GM21576 (cell line): ENCODE measurements around the gene TOP2B.

Source experiments
- ATAC-seq: cut with Tn5 transposase; IDR thresholded peaks from one replicate; pipeline ENCODE4 v1.9.1; 2021; ENCODE audit warnings: mild to moderate bottlenecking, moderate library complexity; ENCODE audit not compliant: unreplicated experiment

TOP2B gene

DNA sequence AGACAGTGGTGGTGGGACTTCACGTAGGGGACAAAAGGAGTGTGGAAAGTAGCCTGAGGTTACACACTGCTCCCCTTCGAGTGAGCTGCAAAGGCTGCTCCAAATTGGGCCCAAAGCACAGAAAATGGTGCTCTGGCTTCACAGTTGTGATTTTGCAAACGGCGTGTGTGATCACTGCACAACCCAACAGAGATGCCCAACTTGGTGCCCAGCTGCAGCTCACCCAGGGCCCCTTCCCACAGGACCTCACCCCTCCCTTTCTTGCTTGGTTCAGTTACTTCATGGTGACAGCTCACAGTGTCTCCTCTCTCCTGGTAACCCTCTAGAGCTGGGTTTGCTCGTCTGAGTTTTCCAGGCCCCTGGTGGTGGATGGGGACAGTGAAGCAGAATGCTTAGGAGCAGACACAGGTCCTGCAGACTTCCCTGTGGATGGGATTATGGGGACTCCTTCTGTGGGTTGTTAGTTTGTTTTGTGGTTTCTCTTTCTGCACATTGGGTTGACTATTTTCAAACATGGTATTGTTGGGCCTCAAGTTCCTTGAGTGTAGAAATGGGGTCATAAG, 98.3 kb downstream of the TOP2B start:
- ATAC-seq = no peak

DNA sequence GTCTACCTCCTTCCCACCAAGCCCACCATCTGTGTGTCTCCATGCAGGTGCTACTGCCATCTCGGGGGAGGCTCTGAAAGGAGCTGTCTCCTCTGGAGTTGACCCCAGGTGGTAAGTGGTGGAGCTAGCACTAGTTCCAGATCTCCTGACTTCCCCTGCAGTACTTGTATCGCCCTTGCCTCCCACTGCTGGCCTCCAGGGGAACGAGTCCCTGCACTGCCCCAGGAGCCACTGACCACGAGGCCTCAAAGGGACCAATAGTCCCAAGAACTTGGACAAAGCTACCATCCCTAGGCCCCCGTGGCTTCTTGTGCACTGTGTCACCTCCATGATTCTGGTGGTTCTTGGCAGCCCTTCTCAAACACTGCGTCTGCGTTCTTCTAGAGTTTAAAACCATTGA, 98.9 kb downstream of the TOP2B start:
- no peak for ATAC-seq

DNA sequence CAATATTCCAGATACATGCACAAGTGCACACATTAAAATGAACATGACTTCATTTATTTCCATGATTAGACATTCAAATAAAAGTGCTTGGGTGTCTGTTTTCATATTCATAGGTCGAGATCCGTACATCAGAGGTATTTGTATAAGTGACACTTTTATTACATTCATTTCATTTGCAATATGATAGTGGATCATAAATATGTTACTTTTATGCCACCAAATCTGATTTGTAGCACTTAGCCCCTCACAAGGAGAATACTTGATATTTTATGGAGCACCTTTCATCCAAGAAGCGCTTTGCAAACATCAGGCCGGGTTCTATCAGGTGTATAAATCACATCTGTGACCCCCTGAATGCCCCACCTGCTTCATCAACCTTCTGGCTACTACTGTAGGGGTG, 100.6 kb downstream of the TOP2B start:
- ATAC-seq = no peak

DNA sequence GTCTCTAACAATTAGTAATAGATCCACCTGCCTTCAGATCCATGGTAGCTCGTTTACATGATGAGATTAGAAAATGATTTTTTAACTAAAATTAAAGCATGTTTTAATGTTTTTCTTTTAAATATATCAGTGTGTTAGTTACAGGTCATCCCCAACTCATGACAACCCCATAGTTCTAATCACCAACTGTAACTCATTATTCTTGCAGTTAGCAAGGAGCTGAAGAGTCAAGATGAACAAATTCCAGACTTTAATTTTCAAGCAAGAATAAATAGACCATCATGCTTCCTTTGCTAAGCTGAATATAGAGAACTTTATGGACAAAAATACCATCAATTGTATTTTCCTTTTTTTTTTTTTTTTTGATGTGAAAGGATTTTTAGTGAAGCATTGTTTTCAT, 101.1 kb downstream of the TOP2B start:
- ATAC-seq = no peak

DNA sequence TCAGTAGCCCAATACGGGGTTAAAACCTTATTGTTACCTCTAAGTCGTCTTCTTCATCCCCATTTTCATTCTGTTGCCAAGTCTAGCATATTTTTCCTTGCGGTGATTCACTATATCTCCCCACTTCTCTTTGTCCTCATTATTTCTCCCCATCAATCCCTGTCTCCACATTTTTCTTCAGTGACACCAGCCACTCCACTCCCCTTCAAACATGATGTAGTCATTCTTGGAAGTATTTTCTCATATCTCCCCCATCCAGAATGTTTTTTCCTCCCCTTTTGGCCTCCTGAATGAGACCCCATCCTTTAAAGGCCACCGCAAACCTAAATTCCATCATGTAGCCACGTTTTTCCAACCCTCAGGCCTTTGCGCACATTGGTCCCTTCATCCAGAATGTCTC, 105.9 kb downstream of the TOP2B start:
- no peak for ATAC-seq

DNA sequence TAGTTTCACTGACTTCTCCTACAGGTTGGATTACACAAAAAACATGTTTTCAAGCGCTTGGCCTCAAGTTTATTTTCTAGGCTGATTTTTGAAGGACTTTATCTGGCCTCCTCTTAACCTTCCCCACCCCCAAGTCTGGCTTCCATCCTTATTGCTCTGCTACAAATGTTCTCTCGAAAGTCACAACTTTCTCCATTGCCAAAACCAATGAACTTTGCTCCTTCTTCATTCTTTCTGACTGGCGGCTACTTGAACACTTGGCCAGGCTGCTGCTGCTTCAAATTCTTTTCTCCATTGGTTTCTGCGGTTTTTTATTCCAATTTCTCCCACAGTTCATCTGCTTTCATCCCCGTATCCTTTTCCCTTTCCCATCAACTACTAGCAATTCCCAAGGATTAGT, 106.6 kb downstream of the TOP2B start:
- ATAC-seq = no peak

DNA sequence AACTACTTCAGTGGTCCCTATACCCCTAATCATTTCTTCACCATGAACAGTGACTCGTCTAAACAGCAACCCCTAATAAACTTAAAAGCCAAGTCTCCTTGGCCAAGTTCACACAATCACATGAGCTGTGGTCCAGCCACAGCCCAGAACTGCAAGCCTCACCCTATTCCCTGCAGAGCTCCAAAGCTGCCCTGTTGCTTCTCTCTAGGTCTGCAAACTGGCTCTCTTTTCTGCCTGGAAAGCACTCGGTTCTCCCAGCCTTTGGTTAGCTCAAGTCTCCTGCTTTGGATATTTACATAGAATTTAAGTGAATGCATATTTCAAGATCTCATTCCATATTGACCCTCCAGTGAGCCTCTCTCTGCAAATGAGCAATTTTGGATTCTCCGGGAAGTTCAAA, 107.0 kb downstream of the TOP2B start:
- no peak for ATAC-seq

DNA sequence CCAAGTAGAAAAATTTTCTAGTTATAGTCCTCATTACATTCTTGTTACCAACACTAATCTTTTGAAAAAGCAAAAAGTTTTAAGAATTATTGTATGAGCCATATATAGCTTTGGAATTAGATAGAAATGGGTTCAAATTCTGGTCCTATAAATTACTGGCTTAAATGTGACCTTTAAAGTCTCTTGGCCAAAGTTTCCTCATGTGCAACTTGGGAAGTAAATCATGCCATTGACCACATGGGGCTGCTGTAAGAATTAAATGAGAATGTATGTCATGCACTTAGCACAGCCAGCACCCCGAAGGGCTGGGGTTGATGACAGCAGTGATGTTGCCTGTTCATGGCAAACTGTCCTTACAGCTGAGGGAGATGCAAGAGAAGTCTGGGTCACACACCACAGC, 108.3 kb downstream of the TOP2B start:
- ATAC-seq = no peak

DNA sequence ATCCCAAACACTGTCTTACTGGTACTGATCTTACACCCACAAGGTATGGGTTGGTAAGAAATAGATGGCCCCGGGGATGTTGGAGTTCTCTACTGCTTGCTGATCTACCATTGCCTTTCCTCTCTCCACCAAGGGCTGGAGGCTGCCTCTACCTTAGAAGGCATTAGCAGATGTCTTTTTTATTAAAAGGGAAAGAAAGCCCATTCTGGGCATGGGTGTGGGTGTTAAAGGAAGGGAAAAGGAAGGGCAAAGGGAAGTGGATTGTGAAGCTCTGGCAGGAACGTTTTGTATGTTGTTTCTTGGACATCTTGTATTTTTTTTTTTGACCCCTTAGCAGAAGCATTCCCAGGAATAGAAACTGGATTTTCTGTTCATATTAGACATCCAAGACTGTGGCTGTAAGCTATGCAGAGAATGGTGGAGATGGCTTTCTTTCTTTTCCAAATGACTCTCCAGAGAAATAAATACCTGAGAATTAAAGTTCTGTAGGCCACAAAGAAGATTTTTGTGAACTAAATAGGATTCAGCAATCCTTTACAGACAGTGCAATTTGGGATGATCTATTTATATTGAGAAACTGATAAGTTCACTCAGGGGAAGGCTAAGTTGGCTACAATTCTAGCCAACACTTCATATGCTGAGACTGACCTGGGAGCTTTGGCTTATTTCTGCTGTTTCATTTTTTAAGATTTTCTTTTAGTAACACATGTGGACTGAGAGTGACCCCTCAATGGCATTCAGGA, 108.8 kb downstream of the TOP2B start:
- ATAC-seq = no peak

DNA sequence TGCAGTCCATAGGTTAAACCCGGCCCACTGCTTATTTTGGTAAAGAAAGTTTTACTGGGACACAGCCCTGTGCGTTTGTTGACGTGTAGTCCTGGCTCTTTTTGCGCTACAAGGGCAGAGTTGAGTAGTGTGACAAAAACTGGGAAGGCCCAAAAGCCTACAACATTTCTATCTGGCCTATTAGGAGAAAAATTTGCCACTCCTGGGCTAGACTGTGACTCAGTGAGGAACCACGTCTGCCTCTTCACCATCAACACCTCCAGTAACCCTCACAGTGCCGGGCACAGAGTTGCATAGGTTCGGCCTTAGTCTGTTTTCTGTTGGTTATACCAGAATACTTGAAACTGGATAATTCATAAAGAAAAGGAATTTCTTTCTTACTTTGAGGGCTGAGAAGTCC, 110.3 kb downstream of the TOP2B start:
- no peak for ATAC-seq

DNA sequence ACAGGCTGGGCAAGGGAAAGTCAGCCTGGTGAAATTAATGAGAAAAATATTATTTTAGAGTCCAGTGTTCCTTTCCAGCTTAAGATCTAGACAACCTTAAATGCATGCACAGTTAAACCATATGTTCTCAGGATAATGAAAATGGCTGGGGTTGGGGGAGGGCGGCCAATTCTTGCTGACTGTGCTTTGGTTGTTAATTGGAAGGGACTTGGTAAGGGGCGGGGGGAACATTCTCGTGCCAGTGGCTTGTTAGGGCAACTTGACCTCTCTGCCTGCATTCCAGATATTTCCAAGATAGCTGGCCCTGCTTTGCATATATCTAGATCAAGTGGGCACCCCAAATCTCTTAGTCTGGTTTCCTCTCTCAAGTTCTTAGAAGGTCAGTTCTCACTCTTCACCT, 112.5 kb downstream of the TOP2B start:
- no peak for ATAC-seq

DNA sequence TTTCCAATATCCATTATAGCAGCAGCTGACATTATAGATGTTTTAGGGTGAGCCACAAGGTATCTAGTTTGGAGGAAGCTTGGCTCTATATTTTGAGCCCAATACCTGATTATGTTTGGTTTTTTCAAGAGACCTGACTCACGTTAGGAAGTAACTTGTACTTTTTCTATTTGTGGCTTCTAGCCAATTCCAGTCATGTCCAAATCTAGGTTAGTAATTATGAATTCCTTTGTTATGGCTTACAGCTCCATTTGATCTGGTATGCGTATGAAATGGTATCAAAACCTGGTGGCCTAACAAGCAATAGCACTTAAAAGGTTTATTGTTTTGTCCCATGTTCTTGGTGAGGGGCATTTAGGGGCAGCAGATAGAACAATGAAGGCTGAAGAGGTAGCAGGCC, 115.9 kb downstream of the TOP2B start:
- ATAC-seq = no peak

DNA sequence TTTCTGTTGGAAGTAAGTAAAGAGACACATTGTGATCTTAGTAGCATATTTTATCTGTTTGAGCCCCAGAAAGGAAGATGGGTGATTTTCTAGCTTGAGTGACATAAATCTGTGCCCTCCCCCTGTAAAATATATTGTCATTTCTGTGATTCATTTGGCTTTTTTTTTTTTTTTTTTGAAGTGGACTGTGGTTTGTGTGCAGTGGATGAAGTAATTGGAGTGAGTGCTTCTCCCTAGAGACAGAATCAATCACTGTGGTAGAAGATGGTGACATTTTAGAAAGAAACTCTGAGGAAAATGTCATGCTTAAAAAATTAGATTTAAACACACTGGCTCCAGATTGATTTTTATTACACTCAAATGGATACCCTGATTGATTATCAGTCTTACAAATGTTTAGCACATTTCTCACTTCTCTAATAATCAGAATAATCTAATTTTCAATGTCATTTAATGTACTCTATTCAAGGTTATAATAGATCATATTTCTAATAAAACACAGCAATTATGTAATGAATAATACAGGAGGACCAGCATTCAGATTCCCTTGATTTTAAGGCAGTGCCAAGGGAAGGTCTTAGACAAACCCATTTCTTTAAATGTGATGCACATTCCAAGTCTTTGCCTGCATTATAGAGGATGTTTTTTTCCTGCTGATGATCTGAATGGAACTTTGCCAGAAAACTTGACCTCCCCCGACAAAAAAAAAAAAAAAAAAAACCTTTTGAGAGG, 116.6 kb downstream of the TOP2B start:
- ATAC-seq = no peak
